VCaP (cell line): ENCODE data around the gene USP40.
A peak's percentile ranks its signal among the peaks of the same experiment; 100 is the strongest.
"Not testable (repeated sequence)": the region's sequence is repeated elsewhere in the genome, so short reads cannot be mapped to it uniquely, and the experiment has no call there.

ENCODE experiments used
- H3K27ac ChIP-seq: fragments of 450-650 bp; 2 replicates; pipeline ENCODE4 v1.5.1; 2017
- CTCF ChIP-seq: fragments of 450-650 bp; conservative IDR thresholded peaks from 2 replicates; pipeline ENCODE4 v1.5.1; 2017; ENCODE audit warnings: mild to moderate bottlenecking, moderate library complexity

Gene USP40

GRCh38 chr2:233598952-233599351, 32.4 kb upstream of the USP40 start:
- H3K27ac ChIP-seq: no peak overlapping the region
- no peak for TF ChIP-seq CTCF

GRCh38 chr2:233597522-233597921, 30.9 kb upstream of the USP40 start:
- TF ChIP-seq CTCF: no peak
- H3K27ac ChIP-seq: peak overlapping the region; percentile 45

GRCh38 chr2:233593201-233593600, 26.6 kb upstream of the USP40 start:
- H3K27ac ChIP-seq: no peak overlapping the region
- no peak for TF ChIP-seq CTCF

GRCh38 chr2:233592706-233593105, 26.1 kb upstream of the USP40 start:
- not testable (repeated sequence) for H3K27ac ChIP-seq

- TF ChIP-seq CTCF: no peak
- H3K27ac ChIP-seq: no peak overlapping the region
Observed at GRCh38 chr2:233588400-233588799, 21.8 kb upstream of the USP40 start.

GRCh38 chr2:233584210-233584609, 17.6 kb upstream of the USP40 start:
- TF ChIP-seq CTCF: no peak
- H3K27ac ChIP-seq: no peak overlapping the region

GRCh38 chr2:233583217-233583965, 16.8 kb upstream of the USP40 start:
- not testable (repeated sequence) for H3K27ac ChIP-seq

GRCh38 chr2:233577341-233577740, 10.8 kb upstream of the USP40 start:
- H3K27ac ChIP-seq: not testable (repeated sequence)

- no peak for TF ChIP-seq CTCF
- H3K27ac ChIP-seq: no peak overlapping the region
Observed at GRCh38 chr2:233572468-233572867, 5.9 kb upstream of the USP40 start.
